A172 (cell line): ENCODE results near the gene IGF2. TPM values are rescaled to one million over a fixed set of nuclear protein-coding genes. Genes with fewer than 3 reads are reported as not detected.

Experiments
- DNase-seq: peaks from one replicate; pipeline ENCODE4 v3.0.0-alpha.2; 2015; ENCODE audit warnings: low spot score
- total RNA-seq: library from RNA; depleted of rRNA; stranded (reverse); fragments of >200 nt; shearing (Covaris generic); gene quantifications from 2 replicates; pipeline ENCODE4 v1.2.3, GENCODE V29; 2014

The IGF2 gene
- total RNA-seq, 1 experiment from 2014 or later: 0.90 TPM

DNA sequence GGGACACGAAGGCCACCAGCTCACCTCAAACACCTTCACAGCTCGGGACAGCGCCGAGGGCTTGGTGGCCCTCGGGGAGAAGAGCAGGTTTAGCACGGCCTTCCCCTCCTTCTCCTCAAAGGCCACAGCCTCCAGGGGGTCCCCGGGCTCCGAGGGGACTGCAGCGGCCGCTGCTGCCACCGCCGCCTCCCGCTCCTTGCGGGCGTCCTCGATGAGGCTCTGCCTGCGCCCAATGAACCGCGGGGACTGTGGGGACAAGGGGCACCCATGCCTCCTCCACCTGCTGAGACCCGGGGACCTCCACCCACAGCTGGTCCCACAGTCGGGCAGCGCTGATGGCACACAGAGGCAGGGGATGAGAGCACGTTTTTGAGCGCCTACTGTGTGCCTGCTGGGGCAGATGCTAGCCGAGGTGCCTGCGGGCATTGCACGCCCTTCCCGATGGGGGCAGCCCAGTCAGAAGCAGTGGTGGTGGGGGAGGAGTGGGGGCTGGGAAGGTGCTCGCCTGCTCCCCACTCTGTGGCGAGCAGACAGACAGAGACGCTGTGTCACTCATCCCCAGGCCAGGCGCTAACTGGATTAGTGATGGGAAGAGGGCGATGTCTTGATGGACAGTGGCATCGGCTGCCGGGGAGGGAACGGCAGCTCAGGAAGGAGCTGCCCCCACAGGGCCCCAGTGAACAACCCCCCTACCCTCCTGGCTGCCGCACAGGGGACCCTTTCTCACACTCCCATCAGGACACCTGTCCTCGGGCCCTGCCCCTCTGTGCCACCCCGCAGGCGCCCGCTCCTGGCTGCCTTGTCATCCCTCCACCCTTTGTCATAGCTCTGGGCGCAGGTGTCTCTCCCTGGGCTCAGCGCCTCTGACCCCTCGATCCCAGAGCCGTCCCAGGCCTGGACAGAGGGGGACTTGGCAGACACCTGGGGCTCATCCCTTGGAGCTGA, 30.7 kb upstream of the IGF2 start:
- DNase-seq: no peak

DNA sequence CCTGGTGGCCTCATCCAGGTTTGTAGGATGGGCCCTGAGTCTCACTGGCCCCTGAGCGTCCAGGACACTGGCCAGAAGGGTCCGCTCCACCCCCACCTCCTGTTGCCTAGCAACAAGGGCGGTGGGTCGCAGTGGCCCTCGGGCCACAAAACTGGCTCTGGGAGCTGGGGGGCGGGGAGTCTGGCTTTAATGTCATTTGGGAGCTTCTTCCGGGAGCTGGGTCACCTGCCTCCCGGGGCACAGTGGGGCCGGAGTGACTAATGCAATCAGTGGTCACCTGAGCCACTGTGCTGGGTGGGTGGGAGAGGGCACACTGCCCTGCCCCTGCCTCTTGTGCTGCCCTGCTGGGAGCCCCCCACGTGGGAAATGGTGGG, 29.8 kb upstream of the IGF2 start:
- no peak for DNase-seq

- DNase-seq: no peak
Observed at GRCh38 chr11:2168286-2169004, 29.3 kb upstream of the IGF2 start.

DNA sequence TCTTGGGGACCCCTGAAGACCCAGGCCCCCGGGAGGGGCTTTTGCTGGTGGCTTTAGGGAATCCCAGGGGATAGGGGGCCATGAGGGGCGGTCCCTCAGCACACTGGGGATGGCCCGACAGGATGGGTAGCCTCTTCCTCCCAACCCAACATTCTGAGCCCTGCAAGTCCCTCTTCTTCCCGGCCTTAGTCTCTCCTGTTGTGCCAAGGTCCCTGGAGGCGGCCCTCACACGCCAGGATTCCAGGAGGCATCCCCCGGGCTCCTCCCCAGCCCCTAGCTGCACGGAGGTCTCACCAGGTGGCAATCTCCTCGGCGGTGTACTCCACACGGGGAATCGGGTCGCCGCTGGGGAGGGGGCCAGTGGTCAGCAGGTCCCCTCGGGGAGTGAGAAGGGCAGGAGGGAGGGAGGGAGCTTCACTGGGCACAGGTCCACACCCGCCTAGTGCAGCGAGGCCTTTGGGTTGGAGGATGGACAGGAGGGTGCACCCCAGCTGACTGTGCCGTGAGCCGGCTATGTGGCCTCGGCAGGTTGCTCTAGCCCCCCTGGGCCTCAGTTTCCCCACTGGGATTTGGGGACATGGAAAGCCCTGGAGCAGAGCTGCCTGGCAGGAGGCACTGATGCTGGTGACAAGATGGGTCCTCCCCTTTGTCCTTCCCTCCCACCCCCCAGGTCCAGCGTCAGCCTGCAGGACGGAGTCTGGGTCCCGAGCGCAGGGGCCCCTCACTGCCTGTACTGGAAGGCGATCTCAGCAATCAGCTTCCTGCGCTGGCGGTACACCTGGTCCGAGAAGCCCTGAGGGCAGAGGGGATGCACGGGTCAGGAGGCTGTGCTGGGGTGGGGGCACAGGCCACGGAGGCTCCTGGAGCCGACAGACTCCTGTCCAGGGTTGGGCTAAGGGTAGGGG, 28.2 kb upstream of the IGF2 start:
- DNase-seq: no peak

- DNase-seq: no peak
Observed at GRCh38 chr11:2166091-2166851, 27.1 kb upstream of the IGF2 start.

DNA sequence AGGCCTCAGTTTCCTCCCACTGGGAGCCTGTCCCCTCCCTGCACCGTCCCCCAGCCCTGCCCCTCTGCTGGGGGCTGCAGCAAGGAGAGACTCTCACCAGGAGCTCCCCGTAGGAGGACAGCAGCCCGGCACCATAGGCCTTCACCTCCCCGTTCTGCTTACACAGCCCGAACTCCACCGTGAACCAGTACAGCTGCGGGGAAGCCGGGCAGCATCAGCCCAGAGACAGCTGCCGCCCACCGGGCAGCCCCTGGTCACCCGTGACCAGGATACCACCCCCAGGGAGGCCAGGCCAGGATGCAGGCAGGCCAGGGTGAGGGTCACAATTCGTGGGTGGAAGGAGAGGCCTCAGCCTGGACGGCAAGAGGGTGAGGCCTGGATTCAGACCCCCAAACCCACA, 26.4 kb upstream of the IGF2 start:
- no peak for DNase-seq

DNA sequence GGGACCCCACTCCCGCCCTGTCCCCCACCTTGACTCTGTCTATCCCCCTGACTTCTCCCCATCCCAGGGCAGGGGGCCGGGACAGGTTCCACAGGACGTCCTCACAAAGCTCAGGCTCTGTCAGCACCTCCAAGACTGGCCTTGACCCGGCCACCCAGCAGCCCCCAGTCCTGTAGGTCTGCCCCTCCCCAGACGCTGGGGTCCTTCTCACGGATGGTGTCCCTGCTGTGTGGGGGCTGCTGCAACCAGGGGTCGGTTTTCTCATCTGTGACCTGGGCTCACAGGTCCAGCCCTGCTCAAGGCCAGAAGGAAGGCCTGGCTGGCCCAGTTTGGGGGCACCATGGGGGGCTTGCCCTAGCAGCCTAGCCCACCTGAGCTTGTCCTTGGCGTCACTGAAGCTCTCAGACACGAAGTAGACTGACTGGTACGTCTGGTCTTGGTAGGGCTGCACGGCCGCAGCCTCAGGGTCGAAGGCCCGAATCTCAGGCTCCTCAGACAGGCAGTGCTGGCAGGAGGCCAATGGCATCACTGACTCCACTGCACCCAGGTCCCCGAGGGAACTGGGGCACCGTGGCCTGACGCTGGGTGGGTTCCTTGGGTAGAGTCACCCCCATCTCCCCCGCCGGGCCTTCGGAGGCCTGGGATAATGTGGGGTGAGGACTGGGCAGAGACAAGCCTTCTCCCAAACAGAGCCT, 25.8 kb upstream of the IGF2 start:
- DNase-seq: no peak

DNA sequence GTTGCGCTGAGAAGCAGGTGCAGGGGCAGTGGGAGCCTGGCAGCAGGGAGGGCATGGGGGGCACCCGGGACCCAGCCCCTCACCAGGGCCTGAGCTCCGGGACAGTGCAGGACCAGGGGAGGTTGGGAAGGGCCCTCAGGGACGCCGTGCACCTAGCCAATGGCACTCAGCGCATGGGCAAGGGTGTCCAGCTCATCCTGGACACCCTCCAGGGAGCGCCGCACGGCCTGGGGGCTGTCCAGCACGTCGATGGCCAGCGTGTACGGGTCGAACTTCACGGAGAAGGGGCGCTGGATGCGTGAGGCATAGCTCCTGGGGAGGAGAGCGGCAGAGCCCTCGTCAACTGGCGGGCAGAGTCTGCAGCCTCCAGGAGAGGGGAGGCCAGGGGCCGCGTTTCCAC, 24.9 kb upstream of the IGF2 start:
- no peak for DNase-seq

DNA sequence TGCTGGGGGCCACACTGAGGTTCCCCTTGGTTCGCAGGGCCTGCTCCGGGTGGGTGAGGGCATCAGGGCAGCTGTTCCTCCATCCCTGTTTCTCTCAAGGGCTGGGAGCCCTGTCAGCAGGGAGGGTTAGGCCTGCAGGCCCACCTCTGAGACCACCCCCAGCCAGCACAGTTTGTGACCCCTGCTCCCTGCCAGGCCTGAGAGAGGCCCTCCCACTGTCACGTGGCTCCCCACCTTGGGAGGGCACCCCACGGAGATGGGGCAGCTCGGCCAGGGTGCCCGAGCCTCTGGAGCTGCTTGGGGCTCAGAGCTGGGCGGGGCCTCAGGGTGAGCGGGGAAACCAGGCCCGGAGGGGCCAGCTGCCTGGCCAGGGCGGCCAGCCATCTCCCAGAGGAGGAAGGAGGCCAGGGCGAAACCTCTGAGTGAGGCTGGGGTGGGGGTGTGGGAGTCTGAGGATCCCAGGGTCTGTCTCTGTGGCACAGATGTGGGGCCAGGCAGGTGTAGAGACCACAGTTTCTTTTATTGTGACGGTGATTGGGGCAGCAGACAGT, 24.3 kb upstream of the IGF2 start:
- no peak for DNase-seq

GRCh38 chr11:2160736-2161259, 21.6 kb upstream of the IGF2 start, which contains the start of gene INS:
TSS of gene INS (minus strand) at chr11:2161209. CDS start at chr11:2160971, 238 bp downstream.
- no peak for DNase-seq

- DNase-seq: no peak
Observed at GRCh38 chr11:2159536-2160413, 20.6 kb upstream of the IGF2 start.

GRCh38 chr11:2158966-2159365, 19.8 kb upstream of the IGF2 start:
- DNase-seq: no peak

DNA sequence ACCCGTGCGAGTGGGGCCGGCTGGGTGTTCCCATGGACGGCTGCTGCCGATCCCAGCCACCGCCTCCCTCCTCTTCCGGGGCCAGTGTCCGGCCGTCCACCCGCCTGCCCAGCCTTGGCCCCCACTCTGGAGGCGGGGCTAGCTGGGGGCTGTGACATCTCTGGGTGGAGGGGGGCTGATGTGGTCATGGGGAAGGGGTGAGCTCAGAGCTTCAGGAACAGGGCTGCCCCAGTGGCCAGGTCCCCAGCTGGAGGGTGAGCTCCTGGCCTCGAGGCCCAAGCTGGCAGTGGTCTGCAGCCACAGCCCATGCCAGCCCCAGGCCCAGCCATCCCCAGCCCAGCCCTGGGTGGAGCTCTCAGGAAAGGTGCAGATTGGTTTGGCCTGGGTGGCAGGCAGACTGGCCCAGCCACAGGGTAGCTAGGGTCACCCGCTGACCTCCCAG, 19.1 kb upstream of the IGF2 start:
- DNase-seq: no peak

DNA sequence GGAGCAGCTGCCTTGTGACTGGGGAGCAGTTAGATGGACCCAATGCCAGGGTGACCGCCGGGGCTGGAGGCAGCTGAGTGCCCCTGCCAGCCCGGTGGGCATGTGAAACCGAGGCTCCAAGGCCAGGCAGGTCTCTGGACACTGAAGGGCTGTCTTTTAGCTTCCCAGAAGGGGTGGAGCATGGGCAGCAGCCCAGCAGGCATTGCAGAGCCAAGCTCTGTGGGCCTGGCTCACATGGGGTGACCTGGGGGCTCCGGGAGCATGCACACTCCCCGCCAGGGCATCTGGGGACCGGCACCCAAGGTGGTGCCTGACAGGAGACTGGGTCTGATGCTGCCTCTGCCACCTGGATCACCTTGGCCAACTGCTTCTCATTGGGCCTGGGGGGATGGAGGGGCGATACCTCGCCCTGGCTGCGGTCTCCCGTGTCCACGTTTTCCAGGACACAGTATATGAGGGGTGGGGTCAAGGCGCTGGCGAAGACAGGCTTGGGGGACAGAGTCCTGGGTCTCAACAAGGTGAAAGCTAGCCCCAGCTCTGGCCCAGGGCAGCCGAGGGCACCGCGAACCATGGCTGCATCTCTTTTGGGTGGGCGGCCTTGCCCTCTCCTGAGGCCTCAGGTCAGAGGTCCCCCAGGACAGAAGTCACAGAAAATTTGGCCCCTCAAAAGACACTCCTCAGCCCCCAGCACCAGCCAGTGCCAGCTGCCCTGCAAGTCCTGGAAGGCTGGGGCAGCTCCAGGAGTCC, 18.3 kb upstream of the IGF2 start:
- no peak for DNase-seq

DNA sequence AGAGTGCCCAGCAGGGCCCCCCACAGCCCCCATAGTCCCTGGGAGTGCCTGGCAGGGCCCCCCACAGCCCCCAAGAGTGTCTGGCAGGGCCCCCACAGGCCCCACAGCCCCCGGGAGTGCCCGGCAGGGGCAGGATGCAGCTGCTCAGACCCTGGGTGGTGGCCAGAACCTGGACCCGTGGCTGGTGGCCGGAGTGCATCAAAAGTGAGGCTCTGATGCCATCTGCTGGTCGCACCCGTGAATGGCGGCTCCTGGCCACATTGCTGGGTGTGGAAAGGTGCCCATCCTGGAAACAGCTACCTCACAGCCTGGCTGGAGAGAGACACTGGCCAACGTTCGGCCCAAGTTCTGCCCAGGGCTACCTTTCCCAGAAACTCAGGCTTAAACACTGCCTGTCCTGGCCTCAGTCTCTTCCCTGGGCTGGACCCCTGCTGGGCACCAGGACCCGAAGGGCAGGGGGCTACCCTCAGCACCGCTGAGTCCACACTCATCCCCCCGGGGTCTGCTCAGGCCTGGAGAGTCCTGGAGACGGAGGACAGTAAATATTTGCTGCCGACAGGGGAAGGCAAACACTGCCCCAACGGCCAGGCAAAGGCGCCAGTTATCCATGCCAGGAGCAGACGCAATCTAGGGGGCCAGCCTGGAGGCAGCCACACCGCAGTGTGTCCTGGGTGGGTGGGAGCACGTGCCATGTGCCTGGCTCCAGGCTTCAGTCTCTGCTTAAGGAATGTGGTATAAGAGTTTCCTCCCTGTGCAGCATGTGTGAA, 17.4 kb upstream of the IGF2 start:
- peak; percentile 79 for DNase-seq

DNA sequence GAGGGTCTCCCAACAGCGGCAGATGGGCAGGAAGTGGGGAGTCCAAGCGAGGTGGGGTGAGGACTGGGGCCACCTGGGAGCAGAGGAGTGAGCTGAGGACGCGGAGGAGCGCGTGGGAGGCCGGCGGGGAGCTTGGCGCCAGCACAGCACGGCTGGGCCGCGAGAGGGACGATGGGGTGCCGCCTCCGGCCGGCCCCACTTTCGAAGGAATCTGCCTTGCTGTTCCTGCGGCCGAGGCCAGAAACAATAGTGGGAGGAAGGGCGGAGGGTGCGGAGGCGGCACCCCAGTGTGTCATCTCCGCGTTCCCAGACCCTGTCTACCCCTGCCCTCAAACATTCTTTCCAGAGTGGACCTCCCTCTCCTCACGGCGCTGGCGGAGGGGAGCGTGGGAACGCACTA, 16.3 kb upstream of the IGF2 start:
- no peak for DNase-seq

DNA sequence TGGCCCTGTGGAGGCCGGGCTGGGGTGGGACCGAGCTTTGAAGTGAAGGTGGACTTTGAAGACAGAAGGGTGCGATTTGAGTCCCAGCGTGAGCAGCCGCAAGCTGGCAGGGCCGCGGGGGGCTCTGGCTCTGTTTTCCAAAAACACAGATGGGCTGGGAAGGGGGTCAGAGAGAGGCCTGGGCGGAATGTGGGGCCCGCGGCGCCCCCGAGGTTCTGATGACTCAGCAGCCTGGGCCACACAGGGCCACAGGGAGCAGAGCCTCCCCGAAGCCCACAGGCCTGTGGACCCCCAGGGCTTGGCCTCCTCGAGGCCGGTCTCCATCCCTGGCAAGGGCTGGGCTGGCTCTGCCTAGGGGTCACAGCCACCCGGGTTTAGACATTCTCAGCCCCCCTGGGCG, 15.7 kb upstream of the IGF2 start:
- no peak for DNase-seq
